AG09319 (cell line): ENCODE results near the gene BEX4.
"Not testable (repeated sequence)": the region's sequence is repeated elsewhere in the genome, so short reads cannot be mapped to it uniquely, and the experiment has no call there.

Experiments
- DNase-seq: peaks from one replicate; pipeline ENCODE4 v3.0.0-alpha.2; 2010; ENCODE audit warnings: low read depth; ENCODE audit errors: extremely low read depth
- CTCF ChIP-seq: IDR thresholded peaks from 2 replicates; pipeline ENCODE4 v1.5.1; 2011; ENCODE audit warnings: low read depth, mild to moderate bottlenecking, inconsistent platforms, low read length, moderate library complexity

The BEX4 gene

GRCh38 chrX:103187953-103188475 is 26.9 kb upstream of the BEX4 start:
- TF ChIP-seq CTCF = no peak
- DNase-seq = no peak

- TF ChIP-seq CTCF = no peak
- no peak for DNase-seq
Observed at GRCh38 chrX:103197721-103198306, 17.1 kb upstream of the BEX4 start.

GRCh38 chrX:103198668-103199067 is 16.2 kb upstream of the BEX4 start:
- not testable (repeated sequence) for DNase-seq

GRCh38 chrX:103201041-103201440 is 13.9 kb upstream of the BEX4 start:
- no peak for DNase-seq
- no peak for TF ChIP-seq CTCF

GRCh38 chrX:103210056-103210455 is 4.9 kb upstream of the BEX4 start:
- DNase-seq = no peak
- TF ChIP-seq CTCF = no peak

- no peak for DNase-seq
- TF ChIP-seq CTCF = peak; percentile 62
Observed at GRCh38 chrX:103211012-103211715, 3.7 kb upstream of the BEX4 start.

GRCh38 chrX:103212749-103213457 is 2.0 kb upstream of the BEX4 start:
- no peak for TF ChIP-seq CTCF
- DNase-seq = no peak
